GM12878 (cell line): ENCODE data around the gene AMPH. TPM values are rescaled to one million over a fixed set of nuclear protein-coding genes. Genes with fewer than 3 reads are reported as not detected.

Source experiments
- ATAC-seq: fragments of 200-7000 bp; cut with Tn5 transposase; 3 replicates; pipeline ENCODE4 v1.9.1; 2020; ENCODE audit warnings: mild to moderate bottlenecking, moderate library complexity
- BruUV-seq: library from RNA; stranded (reverse); fragments of 400-500 nt; replicated peaks from 2 replicates; lab custom pipeline; 2021; lab: Mats Ljungman, UMichigan
- CTCF ChIA-PET: fragments of 300-600 bp; sonication (Branson Sonifier 250); formaldehyde crosslinking; extraction: SDS; loops from one replicate; lab custom pipeline; 2021; ENCODE audit warnings: inconsistent platforms; lab: Yijun Ruan, JAX
- POLR2A ChIA-PET: fragments of 350-600 bp; formaldehyde crosslinking; extraction: SDS; loops from one replicate; lab custom pipeline; 2021; ENCODE audit warnings: inconsistent platforms; lab: Charles Lee
- RAD21 ChIA-PET: fragments of 300-600 bp; sonication (Branson Sonifier 250); formaldehyde crosslinking; loops from one replicate; lab custom pipeline; 2023; ENCODE audit warnings: antibody characterized with exemption; ENCODE audit not compliant: unreplicated experiment; lab: Charles Lee
- SMC1A ChIA-PET: fragments of 300-600 bp; sonication (Branson Sonifier 250); formaldehyde crosslinking; loops from one replicate; lab custom pipeline; 2023; ENCODE audit not compliant: unreplicated experiment, uncharacterized antibody; lab: Charles Lee
- DNase-seq: peaks from one replicate; pipeline ENCODE4 v3.0.0-alpha.2; 2011; ENCODE audit warnings: low read depth, low spot score
- FAIRE-seq: peaks from 3 replicates; lab custom pipeline; 2011; peaks lifted over from hg19 to GRCh38; lab: Jason Lieb, UNC
- H2AFZ ChIP-seq: 2 replicates; pipeline ENCODE4 v1.6.0; 2011; ENCODE audit warnings: low read depth, low read length, control low read depth; ENCODE audit not compliant: control insufficient read depth
- H3K27ac ChIP-seq: 2 replicates; pipeline ENCODE4 v1.5.1; 2011; ENCODE audit warnings: control low read depth; ENCODE audit not compliant: control insufficient read depth, insufficient read depth
- H3K27me3 ChIP-seq, 2 experiments: replicated peaks in 1 of 2; 2 replicates each; pipeline versions ENCODE4 v1.6.0 to v1.6.1; 2011; ENCODE audit warnings: low read length in 1 of 2; ENCODE audit not compliant: control insufficient read depth in 2 of 2, insufficient read depth in 2 of 2
- H3K36me3 ChIP-seq, 2 experiments: 2 replicates each; pipeline ENCODE4 v1.5.1; 2011; ENCODE audit warnings: low read length in 1 of 2; ENCODE audit not compliant: control insufficient read depth in 2 of 2, insufficient read depth in 2 of 2
- H3K4me1 ChIP-seq: 2 replicates; pipeline ENCODE4 v1.6.1; 2011; ENCODE audit warnings: mild to moderate bottlenecking, low read length, moderate library complexity, mixed read lengths; ENCODE audit not compliant: control insufficient read depth, insufficient read depth
- H3K4me2 ChIP-seq: 2 replicates; pipeline ENCODE4 v1.6.0; 2011; ENCODE audit warnings: control low read depth; ENCODE audit not compliant: control insufficient read depth, insufficient read depth
- H3K4me3 ChIP-seq: fragments of 200-600 bp; sonication (generic); 2 replicates; pipeline ENCODE4 v1.5.1; 2016
- H3K79me2 ChIP-seq: 2 replicates; pipeline ENCODE4 v1.6.0; 2011; ENCODE audit warnings: low read length; ENCODE audit not compliant: control insufficient read depth, insufficient read depth
- H3K9ac ChIP-seq: 2 replicates; pipeline ENCODE4 v1.8.0; 2011; ENCODE audit warnings: low read length, control low read depth, mixed read lengths; ENCODE audit not compliant: control insufficient read depth, insufficient read depth
- H3K9me3 ChIP-seq: replicated peaks from 3 replicates; pipeline ENCODE4 v1.5.1; 2011; ENCODE audit warnings: mild to moderate bottlenecking, low read length; ENCODE audit not compliant: control insufficient read depth, insufficient read depth
- H4K20me1 ChIP-seq: 2 replicates; pipeline ENCODE4 v1.6.0; 2011; ENCODE audit not compliant: control insufficient read depth, insufficient read depth
- ASH2L ChIP-seq: fragments of 300-600, 200-600 bp; sonication (generic); IDR thresholded peaks from 2 replicates; pipeline ENCODE4 v1.6.1; 2017; ENCODE audit warnings: low read depth, mild to moderate bottlenecking, borderline replicate concordance
- CHD2 ChIP-seq: IDR thresholded peaks from 2 replicates; pipeline ENCODE4 v1.6.1; 2011; ENCODE audit warnings: low read depth, low read length, improper control_type of control experiment, borderline replicate concordance
- DPF2 ChIP-seq: fragments of 450-650 bp; IDR thresholded peaks from 2 replicates; pipeline ENCODE4 v1.6.1; 2017; ENCODE audit warnings: mild to moderate bottlenecking
- EP300 ChIP-seq, 2 experiments: fragments of 150-350 bp in 1 of 2; IDR thresholded peaks; 2 replicates each; pipeline ENCODE4 v1.6.1; 2011 to 2012; ENCODE audit warnings: low read depth in 2 of 2, low read length in 2 of 2, borderline replicate concordance in 1 of 2, improper control_type of control experiment in 1 of 2, inconsistent platforms in 1 of 2; ENCODE audit not compliant: control insufficient read depth in 1 of 2
- FOXM1 ChIP-seq: IDR thresholded peaks from 2 replicates; pipeline ENCODE4 v1.6.1; 2012; ENCODE audit warnings: low read depth, mild to moderate bottlenecking, inconsistent platforms, low read length, moderate library complexity
- HDAC2 ChIP-seq: fragments of 200-600 bp; sonication (generic); IDR thresholded peaks from 2 replicates; pipeline ENCODE4 v1.6.1; 2017
- IKZF2 ChIP-seq, 2 experiments: fragments of 450-650 bp; IDR thresholded peaks; 2 replicates each; pipeline ENCODE4 v1.6.1; 2017; ENCODE audit warnings: mild to moderate bottlenecking in 2 of 2, moderate library complexity in 2 of 2
- KLF5 ChIP-seq: fragments of 450-650 bp; IDR thresholded peaks from 2 replicates; pipeline ENCODE4 v1.6.1; 2014; ENCODE audit warnings: mild to moderate bottlenecking; ENCODE audit not compliant: partially characterized antibody
- MEF2B ChIP-seq: fragments of 450-650 bp; IDR thresholded peaks from 2 replicates; pipeline ENCODE4 v1.6.1; 2018; ENCODE audit warnings: mild to moderate bottlenecking, moderate library complexity; ENCODE audit not compliant: partially characterized antibody, poor library complexity, severe bottlenecking
- NFYB ChIP-seq: IDR thresholded peaks from 2 replicates; pipeline ENCODE4 v1.6.1; 2011; ENCODE audit warnings: low read depth, mild to moderate bottlenecking, low read length, improper control_type of control experiment, moderate library complexity; ENCODE audit not compliant: insufficient read depth
- TCF3 ChIP-seq: IDR thresholded peaks from 2 replicates; pipeline ENCODE4 v1.6.1; 2012; ENCODE audit warnings: low read depth, mild to moderate bottlenecking, low read length, borderline replicate concordance; ENCODE audit not compliant: insufficient read depth
- WGBS: methylation state at CpG from one replicate; pipeline ENCODE4 v1.1.6; 2016; ENCODE audit warnings: low lambda C conversion rate; ENCODE audit not compliant: insufficient replicate concordance, insufficient coverage; ENCODE audit errors: missing lambda C conversion rate; 5-methylcytosine and 5-hydroxymethylcytosine counted together
- in situ Hi-C: fragments of 300-500 bp; cut with MboI; formaldehyde crosslinking; loops from 9 replicates; pipeline ENCODE4 v1.14.3; 2018; ENCODE audit warnings: mixed read lengths
- intact Hi-C: fragments of 100-400 bp; cut with micrococcal nuclease; formaldehyde crosslinking; loops from one replicate; pipeline ENCODE4 v1.14.2; 2022; ENCODE audit not compliant: unreplicated experiment
- polyA plus RNA-seq, 11 experiments: library from polyadenylated mRNA; depleted of rRNA in 4 of 11; unstranded in 6 of 11; stranded (reverse) in 5 of 11; fragments of >200 nt; fragmentation: Nextera tagmentation in 4 of 11; fragmentation: Illumina TruSeq in 1 of 11; extraction: Ambion mirVana in 4 of 11; extraction: Trizol in 1 of 11; gene quantifications; 1 replicate in 1 of 11; 2 replicates in 10 of 11; pipeline versions ENCODE4 v1.2.1 to v1.2.3, GENCODE V29; 2011 to 2016; ENCODE audit warnings: inconsistent platforms in 2 of 11, missing spikeins in 2 of 11, low read depth in 1 of 11
- total RNA-seq, 4 experiments: library from RNA; depleted of rRNA in 3 of 4; stranded (reverse); fragments of >200 nt in 3 of 4; fragmentation: Illumina TruSeq in 1 of 4; extraction: Trizol in 1 of 4; gene quantifications; 2 replicates each; pipeline versions ENCODE4 v1.2.1 to v1.2.3, GENCODE V29; 2013 to 2021
- TF ChIP-seq, protein P1 (sequence below): fragments of 450-650 bp; IDR thresholded peaks from 2 replicates; pipeline ENCODE4 v1.6.1; 2017; ENCODE audit warnings: mild to moderate bottlenecking, moderate library complexity
- TF ChIP-seq, protein P2 (sequence below): fragments of 150-350 bp; IDR thresholded peaks from 2 replicates; pipeline ENCODE4 v1.6.1; 2016; ENCODE audit warnings: low read depth, low read length
- TF ChIP-seq, protein P3 (sequence below): fragments of 150-350 bp; IDR thresholded peaks from 2 replicates; pipeline ENCODE4 v1.6.1; 2014; ENCODE audit warnings: mild to moderate bottlenecking, low read depth, low read length

AMPH gene
- total and polyA plus RNA-seq, 10 of the 15 experiments (the other 5 are each of a cell fraction or from before 2014, with no cell fraction given), result 0.03 to 0.24 (median 0.08) TPM; not detected in 2

DNA sequence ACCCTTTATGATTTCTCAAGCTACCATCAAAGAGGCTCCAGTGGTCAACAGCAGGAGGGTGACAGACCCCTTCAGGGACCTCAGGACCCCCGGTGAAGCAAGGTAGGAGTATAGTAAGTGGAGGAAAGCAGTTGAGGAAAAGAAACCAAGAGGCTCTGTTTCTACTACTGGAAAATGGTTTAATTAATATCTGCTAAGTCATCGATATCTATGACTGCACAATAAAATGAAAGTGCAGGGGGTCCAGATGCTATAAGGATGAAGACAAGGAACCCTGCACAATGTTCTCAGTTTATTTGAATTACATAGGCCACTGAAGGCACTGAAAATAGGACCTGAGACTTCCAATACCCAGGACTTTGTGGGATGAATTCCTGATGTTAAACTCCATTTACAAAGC is 23.7 kb downstream of the AMPH start (continued):
- TF ChIP-seq, protein P1, sequence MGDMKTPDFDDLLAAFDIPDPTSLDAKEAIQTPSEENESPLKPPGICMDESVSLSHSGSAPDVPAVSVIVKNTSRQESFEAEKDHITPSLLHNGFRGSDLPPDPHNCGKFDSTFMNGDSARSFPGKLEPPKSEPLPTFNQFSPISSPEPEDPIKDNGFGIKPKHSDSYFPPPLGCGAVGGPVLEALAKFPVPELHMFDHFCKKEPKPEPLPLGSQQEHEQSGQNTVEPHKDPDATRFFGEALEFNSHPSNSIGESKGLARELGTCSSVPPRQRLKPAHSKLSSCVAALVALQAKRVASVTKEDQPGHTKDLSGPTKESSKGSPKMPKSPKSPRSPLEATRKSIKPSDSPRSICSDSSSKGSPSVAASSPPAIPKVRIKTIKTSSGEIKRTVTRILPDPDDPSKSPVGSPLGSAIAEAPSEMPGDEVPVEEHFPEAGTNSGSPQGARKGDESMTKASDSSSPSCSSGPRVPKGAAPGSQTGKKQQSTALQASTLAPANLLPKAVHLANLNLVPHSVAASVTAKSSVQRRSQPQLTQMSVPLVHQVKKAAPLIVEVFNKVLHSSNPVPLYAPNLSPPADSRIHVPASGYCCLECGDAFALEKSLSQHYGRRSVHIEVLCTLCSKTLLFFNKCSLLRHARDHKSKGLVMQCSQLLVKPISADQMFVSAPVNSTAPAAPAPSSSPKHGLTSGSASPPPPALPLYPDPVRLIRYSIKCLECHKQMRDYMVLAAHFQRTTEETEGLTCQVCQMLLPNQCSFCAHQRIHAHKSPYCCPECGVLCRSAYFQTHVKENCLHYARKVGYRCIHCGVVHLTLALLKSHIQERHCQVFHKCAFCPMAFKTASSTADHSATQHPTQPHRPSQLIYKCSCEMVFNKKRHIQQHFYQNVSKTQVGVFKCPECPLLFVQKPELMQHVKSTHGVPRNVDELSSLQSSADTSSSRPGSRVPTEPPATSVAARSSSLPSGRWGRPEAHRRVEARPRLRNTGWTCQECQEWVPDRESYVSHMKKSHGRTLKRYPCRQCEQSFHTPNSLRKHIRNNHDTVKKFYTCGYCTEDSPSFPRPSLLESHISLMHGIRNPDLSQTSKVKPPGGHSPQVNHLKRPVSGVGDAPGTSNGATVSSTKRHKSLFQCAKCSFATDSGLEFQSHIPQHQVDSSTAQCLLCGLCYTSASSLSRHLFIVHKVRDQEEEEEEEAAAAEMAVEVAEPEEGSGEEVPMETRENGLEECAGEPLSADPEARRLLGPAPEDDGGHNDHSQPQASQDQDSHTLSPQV, result no peak
- TF ChIP-seq IKZF2 (IDR thresholded peaks at IDR 0.05), result no peak
- TF ChIP-seq KLF5, result no peak
- no peak for TF ChIP-seq HDAC2
- TF ChIP-seq EP300 (IDR thresholded peaks at IDR 0.05; ENCODE audit: borderline replicate concordance in 1 of 2, control insufficient read depth in 1 of 2, low read depth in 2 of 2, low read length in 2 of 2), result no peak
- no peak for TF ChIP-seq NFYB
- TF ChIP-seq FOXM1, result no peak

DNA sequence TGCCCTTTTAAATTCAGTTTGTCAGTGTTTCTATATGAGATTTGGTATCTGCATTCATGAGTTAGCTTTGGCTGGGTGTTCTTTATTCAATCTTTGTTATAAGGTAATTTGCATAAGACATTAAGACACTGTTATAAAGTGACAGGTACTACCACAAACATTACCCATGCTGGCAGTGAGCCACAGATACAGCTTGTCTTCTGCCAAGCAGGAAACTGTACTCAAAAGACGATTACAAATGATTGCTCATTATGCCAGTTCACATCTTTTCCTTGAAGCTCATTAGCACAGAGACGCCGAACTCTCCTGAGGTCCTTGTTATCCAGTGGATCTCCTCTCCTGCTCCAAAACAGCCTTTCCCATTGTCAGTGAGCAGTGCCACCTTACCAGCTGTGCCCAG is 30.4 kb downstream of the AMPH start:
- H3K27me3 ChIP-seq, result peaks cover 0 to 2% of the 10 kb centered on the region in 2 experiments; a peak in 2 of 4 replicates
- DNase-seq (no peak), FAIRE-seq (no peak), ATAC-seq (no peak)
- no peaks in the 10 kb centered on the region for H3K79me2 ChIP-seq
- H3K36me3 ChIP-seq, result no peaks in the 10 kb centered on the region
- SMC1A ChIA-PET, result no interaction called here
- H2AFZ ChIP-seq, result no peak overlapping the region
- no peak overlapping the region for H3K27ac ChIP-seq
- BruUV-seq, result no TSS peak
- RAD21 ChIA-PET, result no interaction called here
- 67% methylated on average over 3 of the region's 3 CpGs for WGBS
- H3K9me3 ChIP-seq, result no peaks in the 10 kb centered on the region
- in situ Hi-C loops (no loop called here), intact Hi-C loops (no loop called here)
- CTCF ChIA-PET, result no interaction called here
- no peak overlapping the region for H3K9ac ChIP-seq
- POLR2A ChIA-PET, result no interaction called here
- H3K4me2 ChIP-seq, result no peak overlapping the region
- no peak overlapping the region for H3K4me3 ChIP-seq
- no peaks in the 10 kb centered on the region for H4K20me1 ChIP-seq
- no peaks in the 10 kb centered on the region for H3K4me1 ChIP-seq
- no peak for TF ChIP-seq TCF3
- no peak for TF ChIP-seq ASH2L
- no peak for TF ChIP-seq IKZF2 (IDR thresholded peaks at IDR 0.05)
- TF ChIP-seq DPF2, result no peak
- no peak for TF ChIP-seq MEF2B
- TF ChIP-seq, protein P2, sequence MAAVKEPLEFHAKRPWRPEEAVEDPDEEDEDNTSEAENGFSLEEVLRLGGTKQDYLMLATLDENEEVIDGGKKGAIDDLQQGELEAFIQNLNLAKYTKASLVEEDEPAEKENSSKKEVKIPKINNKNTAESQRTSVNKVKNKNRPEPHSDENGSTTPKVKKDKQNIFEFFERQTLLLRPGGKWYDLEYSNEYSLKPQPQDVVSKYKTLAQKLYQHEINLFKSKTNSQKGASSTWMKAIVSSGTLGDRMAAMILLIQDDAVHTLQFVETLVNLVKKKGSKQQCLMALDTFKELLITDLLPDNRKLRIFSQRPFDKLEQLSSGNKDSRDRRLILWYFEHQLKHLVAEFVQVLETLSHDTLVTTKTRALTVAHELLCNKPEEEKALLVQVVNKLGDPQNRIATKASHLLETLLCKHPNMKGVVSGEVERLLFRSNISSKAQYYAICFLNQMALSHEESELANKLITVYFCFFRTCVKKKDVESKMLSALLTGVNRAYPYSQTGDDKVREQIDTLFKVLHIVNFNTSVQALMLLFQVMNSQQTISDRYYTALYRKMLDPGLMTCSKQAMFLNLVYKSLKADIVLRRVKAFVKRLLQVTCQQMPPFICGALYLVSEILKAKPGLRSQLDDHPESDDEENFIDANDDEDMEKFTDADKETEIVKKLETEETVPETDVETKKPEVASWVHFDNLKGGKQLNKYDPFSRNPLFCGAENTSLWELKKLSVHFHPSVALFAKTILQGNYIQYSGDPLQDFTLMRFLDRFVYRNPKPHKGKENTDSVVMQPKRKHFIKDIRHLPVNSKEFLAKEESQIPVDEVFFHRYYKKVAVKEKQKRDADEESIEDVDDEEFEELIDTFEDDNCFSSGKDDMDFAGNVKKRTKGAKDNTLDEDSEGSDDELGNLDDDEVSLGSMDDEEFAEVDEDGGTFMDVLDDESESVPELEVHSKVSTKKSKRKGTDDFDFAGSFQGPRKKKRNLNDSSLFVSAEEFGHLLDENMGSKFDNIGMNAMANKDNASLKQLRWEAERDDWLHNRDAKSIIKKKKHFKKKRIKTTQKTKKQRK, result no peak
- TF ChIP-seq, protein P3, sequence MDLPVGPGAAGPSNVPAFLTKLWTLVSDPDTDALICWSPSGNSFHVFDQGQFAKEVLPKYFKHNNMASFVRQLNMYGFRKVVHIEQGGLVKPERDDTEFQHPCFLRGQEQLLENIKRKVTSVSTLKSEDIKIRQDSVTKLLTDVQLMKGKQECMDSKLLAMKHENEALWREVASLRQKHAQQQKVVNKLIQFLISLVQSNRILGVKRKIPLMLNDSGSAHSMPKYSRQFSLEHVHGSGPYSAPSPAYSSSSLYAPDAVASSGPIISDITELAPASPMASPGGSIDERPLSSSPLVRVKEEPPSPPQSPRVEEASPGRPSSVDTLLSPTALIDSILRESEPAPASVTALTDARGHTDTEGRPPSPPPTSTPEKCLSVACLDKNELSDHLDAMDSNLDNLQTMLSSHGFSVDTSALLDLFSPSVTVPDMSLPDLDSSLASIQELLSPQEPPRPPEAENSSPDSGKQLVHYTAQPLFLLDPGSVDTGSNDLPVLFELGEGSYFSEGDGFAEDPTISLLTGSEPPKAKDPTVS, result no peak
- no peak for TF ChIP-seq CHD2
